A204.1 (cell line): ENCODE data around the gene SHC1.

ENCODE experiments used
- FAIRE-seq: peaks from 2 replicates; lab custom pipeline; 2012; peaks lifted over from hg19 to GRCh38; lab: Jason Lieb, UNC

Gene SHC1

DNA sequence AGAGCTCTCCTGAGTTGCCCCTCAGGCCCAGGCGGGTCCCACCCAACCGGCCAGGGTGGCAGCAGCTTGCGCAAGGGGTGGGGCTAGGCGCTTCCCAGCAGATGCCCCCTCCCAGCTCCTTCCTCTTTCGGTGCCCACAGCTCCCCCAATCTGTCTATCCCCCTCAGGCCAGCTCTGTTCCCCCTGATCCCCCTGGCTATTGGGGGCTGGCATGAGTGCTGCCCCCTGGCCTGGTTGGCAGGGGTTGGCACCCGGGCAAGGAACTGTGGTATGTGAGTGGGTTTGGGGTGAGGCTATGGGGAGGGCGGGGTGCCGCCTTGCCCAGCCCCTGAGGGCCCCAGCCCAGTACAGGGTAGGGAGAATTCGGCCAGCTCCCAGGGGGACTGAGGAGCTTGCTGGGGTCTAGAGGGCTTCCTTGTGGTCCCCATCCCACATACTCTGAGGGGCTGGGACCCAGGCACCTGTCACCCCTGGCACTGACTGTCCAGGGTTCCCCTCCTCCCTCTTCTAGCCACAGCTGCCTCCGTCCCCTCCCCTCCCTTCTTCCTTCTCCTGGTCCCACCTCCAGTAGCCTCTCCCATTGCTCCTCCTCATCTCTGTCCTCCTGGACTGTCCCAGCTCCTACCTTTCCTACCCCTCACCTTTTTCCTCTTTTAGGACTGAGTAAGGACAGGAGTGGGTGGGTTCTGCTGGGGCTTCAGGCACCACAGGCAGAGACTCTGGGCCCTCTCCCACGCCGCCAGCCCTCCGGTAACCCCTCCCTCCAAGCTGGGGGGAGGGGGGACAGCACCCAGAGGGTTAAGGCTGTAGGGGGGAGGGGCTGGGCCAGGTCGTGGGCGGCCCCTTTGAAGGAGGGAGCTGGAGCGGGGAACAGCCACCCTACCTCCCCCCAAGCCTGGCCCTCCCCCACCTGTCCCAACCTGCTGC, 37.7 kb upstream of the SHC1 start:
- FAIRE-seq = no peak

DNA sequence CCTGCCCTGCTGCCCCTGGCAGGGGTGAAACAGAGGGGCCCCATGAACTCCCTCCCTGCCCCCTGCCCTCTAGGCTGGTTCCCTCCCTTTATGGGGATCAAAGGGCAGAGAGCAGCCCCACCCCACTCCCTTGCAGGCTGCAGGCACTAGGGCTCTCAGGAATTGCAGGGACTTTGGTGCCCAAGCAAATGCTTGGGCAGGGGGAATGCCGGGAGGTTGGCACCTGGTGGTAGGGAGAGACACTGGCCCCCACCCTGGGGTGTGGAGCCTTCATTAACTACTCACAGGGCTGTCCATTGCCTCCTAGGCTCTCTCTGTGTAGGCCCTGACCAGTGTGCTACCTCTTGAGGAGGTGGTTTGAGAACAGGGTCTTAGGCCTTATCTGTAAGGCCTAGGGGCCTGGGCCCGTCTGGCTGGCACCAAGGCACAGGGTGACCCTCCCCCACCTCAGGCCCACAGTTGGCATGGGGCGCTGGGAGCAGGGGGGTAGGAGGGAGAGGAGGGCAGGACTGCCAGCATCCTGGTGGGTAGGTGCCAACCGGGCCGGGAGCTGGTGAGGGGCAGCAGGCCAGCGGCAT, 36.8 kb upstream of the SHC1 start:
- FAIRE-seq = no peak

DNA sequence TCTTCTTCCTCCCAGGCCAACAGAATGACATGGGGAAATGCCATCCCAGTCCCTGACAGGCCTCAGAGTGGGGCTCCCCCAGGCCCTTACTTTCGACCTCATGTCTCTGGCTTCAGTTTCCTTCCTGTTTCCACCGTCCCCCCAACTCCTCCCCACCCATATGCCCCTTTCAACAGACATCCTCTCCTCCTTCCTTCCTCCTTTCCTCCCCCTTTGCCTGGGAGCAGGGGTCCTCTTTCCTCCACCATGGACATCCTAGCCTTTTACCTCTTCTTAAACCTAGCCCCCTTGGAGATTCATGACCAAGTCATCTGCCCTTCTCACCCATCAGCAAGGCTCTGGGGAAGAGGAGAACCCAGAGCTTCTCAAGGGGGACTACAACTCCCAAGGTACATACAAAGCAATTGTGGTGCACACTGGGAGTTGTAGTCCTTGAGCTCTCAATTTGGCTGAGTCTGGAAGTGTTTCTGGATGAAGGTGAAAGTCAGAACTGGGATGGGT, 36.1 kb upstream of the SHC1 start:
- FAIRE-seq = no peak

DNA sequence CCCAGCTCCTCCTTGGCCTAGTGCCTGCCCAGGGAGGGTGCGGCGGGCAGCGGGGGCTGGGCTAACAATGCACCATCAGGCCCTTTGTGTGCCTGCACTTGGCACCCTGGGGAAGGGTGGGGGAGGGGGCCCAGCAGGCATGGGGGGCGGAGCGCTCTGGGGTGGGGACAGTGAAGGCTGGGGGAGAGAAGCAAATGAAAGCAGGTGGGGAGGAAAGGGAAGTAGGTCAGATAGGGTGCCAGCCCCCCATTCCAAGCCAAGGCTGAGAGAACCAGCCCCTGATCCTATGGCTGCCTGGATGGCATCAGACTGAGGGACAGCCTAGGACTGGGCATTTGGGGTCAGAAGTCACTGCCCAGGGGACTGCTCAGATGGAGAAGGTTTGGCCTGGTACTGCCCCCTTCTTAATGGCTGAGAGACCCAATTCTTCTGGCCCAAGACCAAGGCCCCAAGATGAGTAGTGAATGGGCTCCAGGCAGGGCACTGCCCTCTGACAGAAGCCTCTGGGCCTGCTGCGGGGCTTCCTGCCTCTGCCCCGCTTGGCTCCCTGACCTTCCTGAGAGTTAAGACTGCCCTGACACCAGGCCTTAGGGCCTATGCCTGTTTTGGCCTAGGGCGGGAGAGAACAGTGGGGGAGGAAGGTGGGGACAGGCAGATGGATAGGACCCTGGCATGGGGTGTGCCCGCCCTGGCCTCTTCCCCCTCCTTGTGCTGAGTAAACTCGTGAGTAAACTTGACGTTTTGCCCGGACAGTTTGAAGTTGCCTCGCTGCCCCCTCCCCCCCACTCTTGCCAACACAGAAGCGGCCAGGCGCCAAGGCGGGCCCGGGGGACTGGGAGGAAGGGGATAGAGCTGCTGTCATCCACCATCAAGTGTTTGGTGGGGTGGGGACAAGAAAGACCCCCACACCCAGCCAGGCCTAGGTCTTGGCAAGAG, 34.8 kb upstream of the SHC1 start:
- FAIRE-seq = no peak

DNA sequence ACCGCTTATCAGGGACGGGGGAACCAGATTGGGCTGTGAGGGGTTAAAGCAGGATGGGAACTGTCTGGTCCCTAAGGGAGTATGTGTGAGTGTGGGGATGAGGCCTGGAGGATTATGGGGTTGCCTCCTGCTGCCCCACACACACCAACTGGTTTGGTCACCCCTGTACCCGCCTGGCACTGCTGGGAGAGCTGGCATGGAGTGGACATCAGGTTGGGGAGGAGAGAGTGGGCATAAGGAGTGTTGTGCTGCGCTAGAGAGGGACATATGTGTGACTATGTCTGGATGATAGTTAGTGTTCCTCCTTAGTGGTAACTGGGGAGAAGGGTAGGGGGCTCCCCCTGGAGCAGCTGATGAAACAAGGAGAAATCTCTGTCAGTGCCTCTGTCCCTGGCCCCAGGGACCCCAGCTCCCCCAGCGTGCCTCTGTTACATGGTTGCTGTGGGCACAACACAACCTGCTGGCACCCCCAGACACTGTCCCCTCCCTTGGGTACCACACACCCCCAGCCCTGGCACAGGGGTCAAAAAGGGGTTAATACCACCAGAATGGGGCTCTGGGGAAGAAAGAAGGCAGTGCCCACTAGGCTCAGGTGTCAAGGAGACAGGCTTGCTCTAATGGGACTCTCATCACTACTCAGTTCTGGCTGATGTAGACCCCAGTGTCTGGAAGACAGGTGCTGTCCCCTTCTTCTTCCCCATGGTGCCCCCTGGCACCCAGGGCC, 34.0 kb upstream of the SHC1 start:
- no peak for FAIRE-seq

DNA sequence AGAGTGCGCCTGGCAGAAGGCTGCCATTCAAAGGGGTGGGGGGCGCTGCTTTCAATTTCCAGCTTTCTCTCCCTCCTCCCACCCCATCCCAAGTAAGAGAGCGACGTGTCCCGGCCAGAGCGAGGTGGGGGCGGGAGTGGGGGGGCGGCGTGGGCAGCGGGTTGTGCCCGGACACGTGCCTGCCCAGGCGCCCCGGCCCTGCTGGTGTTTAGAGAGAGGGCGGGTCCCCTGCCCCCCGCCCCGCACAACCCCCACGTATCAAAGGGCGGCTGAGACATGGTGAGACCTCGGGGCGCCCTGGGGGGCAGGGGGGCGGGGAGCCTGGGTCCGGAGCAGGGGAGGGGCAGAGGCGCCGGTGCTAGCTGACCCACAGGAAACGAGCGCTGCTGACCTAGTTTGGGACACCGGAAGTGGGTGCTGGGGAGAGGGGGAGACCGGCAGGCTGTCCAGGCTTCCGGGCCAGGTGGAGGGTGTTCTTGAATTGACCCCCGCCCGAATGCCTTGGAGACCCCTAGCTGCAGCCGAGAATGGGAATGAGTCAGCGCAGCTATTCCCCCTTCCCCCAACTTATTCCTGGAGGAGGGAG, 33.3 kb upstream of the SHC1 start:
- FAIRE-seq = no peak

DNA sequence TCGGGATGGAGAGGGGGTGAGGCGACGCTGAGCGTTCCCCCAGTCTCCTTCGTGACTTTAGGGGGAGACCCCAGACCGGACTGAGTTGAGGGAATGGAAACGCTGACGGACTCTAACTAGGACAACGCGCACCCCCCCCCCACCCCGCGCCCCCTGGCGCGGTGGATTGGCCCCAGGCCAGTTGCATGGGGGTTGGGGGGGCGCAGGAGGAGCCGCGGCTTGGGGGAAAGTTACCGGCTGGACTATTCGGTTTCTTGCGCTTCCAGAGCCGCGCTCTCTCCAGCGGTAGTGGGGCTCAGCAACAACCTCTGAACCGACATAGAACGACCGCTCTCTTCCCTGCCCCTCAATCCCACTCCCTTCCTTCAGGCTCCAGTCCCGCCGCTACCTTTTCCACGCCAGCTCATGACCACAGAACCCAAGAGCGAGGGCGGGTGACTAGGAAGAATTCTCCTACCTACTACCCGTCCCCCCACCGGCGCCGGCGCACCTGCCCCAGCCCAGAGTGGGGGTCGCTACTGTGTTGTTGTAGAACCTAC, 32.7 kb upstream of the SHC1 start:
- FAIRE-seq = no peak

DNA sequence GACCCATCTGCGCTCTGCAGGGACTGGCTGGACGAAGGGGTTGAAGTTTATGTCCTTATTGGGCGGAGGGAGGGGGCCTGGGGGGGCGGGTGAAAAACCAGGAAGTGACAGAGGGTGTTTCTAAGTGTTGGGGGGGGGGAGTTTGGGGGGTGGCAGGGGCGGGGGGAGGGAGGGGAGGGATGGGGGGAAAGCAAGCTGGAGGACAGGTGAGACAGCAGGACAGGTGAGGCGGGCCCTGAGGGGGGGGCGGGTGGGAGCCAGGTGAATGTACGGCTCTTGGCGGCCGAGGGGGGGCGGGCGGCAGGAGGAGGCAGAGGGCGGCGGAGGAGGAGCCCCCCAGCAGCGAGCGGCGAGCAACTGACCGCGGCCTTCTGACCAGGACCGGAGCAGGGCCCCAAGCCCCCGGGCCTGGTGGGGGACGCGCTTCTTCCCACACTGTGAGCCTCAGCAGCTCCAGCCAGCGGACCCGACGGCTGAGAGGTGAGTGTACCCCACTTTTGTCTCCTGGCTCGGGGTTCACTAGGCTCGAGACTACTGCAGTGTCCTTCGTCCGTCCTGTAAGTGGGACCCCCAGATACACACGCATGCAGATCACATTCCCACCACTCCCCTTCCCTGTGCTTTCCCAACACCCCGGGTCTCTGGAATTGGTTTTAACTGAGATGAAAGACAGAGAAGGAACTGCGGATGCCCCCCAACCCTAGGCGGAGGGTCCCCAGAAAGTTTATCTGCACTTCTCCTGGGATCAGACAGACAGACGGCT, 32.1 kb upstream of the SHC1 start, which contains the start of gene ZBTB7B:
Gene ZBTB7B (plus strand): TSS at position 339 of the 763 bp plus-strand sequence. CDS start 11,859 bp downstream, outside the sequence.
- no peak for FAIRE-seq

DNA sequence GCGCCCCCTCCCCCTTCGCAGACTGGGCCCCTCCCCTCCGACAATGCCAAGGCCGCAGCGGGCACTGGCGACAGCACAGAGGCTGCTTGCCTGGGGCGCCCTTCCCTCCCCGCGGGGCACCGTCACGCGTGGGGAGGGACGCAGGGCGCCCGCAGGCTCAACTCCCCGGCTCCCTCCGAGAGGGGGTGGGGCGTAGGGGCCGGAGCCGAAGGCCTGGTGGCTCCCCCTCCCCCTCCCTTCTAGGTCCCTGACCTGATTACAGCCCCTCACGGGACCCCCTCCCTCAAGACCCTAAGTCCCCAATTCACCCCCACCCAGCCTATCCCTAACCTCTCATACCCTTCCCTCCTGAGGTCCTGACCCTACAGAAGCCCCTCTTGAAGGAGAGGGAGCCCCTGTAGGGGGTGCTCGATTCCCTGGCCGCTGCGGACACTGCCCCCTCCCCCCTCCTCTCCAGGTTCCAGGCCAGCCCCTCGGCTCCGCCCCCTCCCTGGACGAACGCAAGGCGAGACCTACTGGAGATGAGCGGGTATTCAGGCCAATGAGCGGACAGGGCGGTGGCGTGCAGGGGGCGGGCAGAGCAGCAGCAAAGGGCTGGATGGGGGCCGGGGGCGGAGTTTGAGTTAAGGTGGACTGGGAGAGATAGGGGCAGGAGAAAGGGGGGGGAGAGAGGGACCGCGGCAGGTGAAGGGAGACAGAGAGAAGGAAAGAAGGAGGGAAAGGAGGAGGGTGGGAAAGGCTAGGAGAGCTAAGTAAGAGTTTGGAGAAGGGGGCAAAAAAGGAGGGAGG, 31.3 kb upstream of the SHC1 start:
- FAIRE-seq = peak; percentile 90

DNA sequence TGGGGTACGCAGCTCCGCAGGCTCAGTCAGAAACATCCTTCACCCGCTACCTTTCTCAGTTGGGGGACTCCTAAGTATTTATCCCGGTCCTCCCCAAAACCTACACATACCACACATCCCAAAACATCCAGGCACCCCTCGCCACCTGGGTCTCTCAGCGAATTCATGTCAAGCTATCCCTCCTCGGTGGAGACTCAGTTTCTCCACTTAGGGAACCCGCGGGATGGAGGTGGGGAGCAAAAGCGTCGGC, 30.8 kb upstream of the SHC1 start:
- no peak for FAIRE-seq

DNA sequence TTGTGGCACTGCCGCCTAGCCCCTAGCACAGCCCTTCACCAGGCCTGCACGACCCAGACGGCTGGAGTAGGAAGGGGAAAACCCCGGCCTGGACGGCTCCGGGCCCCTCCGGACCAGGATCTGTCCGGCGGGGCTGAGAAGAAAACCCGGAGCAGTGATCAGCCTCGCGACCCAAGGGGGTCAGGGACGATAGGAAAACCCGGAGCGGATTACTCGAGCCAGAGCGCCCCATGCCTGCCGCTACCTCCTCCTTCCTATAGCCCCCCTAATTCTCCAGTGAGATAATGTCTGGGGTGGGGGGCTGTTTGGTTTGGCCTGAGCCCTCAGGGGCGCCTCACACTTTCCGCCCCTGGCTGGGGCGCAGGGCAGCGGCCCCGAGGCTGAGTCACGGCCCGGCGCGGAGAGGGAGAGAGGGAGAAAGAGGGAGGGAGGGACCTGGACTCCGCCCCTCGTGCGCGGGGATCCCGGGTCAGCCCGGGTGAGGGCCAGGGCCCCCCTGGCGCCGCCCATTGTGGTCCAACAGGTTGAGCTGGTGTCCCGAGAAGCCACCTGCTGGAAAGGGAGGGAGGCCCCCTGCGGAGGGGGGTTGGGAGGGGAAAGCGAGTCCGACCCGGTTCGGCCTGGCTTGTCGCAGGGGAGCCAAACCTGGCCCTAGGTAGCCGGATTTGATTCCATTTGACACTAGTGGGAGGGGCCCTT, 30.3 kb upstream of the SHC1 start:
- FAIRE-seq = no peak

DNA sequence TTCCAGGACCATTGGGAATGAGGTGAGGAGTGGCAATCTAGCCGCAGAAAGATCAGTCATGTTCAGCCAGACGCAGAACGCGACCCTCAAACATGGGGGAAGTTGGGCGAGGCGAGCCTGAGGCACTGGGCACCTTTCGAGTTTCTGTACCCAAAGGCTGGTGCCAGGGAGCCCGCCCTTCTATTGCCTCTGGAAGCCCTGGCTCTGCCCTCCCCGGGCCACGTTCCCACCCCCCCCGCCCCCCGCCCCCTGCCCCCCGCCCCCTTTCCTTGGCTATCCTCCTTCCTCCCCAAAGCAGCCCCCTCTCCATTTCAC, 29.8 kb upstream of the SHC1 start:
- no peak for FAIRE-seq

DNA sequence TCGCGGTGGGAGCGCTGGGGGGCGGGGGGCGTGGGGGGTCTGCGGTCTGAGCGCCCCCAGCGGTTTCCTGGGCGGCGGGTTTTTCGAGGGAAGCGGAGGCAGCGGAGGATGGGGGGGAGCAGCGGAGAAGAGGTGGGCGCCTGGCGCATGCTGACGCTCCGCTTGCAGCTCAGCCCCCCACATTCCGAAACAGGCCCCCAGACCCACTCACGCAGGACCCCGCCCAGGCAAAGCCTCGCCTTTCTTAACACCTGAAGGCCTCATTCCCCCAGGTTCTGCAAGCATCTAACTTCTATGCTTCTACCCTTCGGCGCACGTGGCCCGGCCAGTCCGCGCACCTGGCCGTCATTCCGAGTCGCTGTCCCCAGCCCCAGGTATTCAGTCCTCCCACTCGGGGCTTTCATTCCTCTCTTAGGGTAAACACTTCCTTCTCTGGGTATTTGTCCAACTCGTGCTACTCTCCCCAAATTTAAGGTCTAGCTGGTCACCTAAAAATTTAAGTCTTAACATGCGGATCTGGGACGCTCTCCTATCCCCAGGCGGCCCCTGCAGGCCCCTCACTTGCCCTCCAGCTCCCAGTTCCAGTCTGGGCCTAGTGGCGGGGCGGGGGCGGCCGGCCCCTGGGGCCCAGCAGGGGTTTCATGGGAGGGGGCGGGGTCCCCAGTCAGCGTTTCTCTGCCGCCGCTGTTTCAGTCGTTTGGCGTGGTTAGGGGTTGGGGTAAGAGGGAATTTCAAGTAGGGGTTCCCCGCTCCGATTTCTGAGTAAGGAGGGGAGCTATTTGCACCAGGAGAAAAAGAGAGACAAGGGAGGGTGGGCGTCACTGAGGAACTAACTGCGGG, 29.2 kb upstream of the SHC1 start:
- no peak for FAIRE-seq

DNA sequence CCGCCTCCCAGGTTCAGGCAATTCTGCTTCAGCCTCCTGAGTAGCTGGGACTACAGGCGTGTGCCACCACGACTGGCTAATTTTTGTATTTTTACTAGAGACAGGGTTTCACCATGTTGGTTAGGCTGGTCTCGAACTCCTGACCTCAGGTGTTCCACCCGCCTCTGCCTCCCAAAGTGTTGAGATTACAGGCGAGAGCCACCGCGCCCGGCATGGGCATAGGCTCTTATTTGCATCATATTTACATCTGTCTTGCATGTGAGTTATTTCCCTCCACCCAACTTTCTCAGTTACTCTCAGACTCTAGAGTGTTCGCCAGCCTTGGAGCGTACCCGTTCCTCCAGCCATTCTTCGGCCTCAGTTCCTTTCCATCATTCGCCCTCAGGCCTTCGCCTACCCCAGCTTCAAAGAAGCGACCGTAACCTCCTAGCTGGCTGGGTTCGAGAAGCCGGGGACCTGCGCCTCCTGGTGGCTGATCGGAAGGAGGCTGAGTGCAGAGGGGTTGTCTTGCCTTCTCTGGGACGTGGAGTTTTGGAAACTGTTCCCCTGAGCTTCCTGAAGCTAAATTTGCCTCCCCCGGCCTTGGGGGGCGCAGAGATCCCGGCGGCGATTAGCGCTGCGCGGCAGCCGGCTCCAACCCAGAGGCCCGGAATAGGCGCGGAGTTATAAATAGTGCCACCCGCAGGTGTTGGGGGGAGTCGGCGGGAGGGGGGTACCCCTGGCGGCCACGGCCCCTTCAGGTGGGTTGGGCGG, 28.4 kb upstream of the SHC1 start:
- peak; percentile 51 for FAIRE-seq

DNA sequence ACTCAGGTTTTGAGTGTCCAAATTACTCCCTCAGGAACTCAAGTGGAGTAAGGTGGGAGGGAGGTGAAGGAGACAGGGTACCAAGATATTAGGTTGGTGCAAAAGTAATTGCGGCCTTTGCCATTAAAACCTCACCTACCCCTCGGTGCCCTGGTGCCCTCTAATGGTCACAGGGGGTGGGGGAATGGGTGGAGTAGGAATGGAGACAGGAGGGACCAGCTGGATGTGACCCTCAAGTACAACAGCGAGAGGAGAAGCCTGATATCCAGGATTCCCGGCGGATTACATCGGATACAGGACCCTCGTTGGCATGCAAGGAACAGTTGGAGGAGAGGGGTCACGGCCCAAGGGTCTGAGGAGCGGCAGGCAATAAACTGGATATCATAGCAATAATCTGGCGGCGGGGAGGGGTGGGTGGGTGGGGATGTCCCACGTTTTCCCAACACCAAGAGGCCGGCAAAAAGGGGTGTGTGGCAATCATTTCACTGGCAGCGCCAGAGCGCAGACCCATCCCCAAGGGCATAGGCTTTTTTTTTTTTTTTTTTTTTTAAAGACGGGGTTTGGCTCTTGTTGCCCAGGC, 27.7 kb upstream of the SHC1 start:
- no peak for FAIRE-seq

DNA sequence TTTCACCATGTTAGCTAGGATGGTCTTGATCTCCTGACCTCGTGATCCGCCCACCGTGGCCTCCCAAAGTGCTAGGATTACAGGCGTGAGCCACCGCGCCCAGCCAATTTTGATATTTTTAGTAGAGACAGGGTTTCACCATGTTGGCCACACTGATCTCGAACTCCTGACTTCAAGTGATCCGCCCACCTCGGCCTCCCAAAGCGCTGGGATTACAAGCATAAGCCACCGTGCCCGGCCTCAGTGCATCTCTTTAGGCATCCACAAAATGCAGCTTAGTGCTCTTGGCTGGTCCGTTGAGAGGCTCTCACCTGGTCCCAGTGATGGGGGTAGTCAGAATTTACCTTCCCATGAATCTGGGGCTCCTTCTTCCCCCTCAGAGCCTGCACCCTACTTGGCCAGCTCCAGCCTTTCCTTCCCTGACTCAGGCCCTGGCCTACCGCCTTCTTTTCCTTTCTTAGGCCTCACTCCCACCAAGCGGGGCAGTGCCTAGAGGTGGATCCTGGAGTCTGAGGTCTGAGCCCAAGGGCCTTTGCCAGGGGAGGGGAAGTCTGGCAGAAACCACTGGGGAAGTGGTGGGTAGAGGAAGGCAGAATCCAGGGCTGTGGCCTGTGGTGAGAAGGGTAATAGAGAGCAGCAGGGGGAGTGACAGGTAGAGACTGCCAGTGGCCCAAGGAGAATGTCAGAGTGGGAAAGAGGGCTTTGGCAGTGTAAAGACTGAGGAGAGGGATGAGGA, 26.6 kb upstream of the SHC1 start:
- FAIRE-seq = no peak
